GM19372 (cell line): Measurements from ENCODE around the gene MAP3K6.
A peak's percentile ranks its signal among the peaks of the same experiment; 100 is the strongest.
"Not testable (repeated sequence)": the region's sequence is repeated elsewhere in the genome, so short reads cannot be mapped to it uniquely, and the experiment has no call there.

Experiments used
- ATAC-seq: cut with Tn5 transposase; IDR thresholded peaks from one replicate; pipeline ENCODE4 v1.9.1; 2021; ENCODE audit warnings: mild to moderate bottlenecking, low read depth, moderate library complexity; ENCODE audit not compliant: unreplicated experiment

MAP3K6 gene

GRCh38 chr1:27397110-27397509 is 30.3 kb upstream of the MAP3K6 start:
- ATAC-seq: no peak

GRCh38 chr1:27395441-27396195 is 28.9 kb upstream of the MAP3K6 start:
- no peak for ATAC-seq

GRCh38 chr1:27394925-27395324 is 28.2 kb upstream of the MAP3K6 start:
- no peak for ATAC-seq

- no peak for ATAC-seq
Measured at GRCh38 chr1:27394282-27394658, 27.5 kb upstream of the MAP3K6 start.

GRCh38 chr1:27393641-27394281 is 27.0 kb upstream of the MAP3K6 start:
- no peak for ATAC-seq

GRCh38 chr1:27392778-27393635 is 26.2 kb upstream of the MAP3K6 start:
- ATAC-seq: no peak

- ATAC-seq: peak; percentile 85
Measured at GRCh38 chr1:27392096-27392777, 25.5 kb upstream of the MAP3K6 start, which contains the start of gene GPR3. GPR3 (plus strand) TSS chr1:27392622; CDS start chr1:27393799, 1,177 bp downstream.

GRCh38 chr1:27391511-27392095 is 24.8 kb upstream of the MAP3K6 start:
- no peak for ATAC-seq

GRCh38 chr1:27388337-27389005 is 21.7 kb upstream of the MAP3K6 start:
- ATAC-seq: no peak

GRCh38 chr1:27384797-27385196 is 18.0 kb upstream of the MAP3K6 start:
- not testable (repeated sequence) for ATAC-seq

- ATAC-seq: no peak
Measured at GRCh38 chr1:27383661-27384060, 16.9 kb upstream of the MAP3K6 start.

GRCh38 chr1:27383039-27383605 is 16.4 kb upstream of the MAP3K6 start, which contains the start of gene CD164L2:
CD164L2 (minus strand) TSS chr1:27383333; CDS start chr1:27383239, 94 bp downstream.
- ATAC-seq: no peak

- no peak for ATAC-seq
Measured at GRCh38 chr1:27381969-27382762, 15.4 kb upstream of the MAP3K6 start.

- ATAC-seq: no peak
Measured at GRCh38 chr1:27380766-27381733, 14.3 kb upstream of the MAP3K6 start.

- ATAC-seq: no peak
Measured at GRCh38 chr1:27380224-27380623, 13.5 kb upstream of the MAP3K6 start.

- ATAC-seq: no peak
Measured at GRCh38 chr1:27379564-27380122, 12.9 kb upstream of the MAP3K6 start.
